NCI-H524 treated with DMSO at 0.1 percent for 48 hours (cell line): ENCODE results near the gene TRAPPC3.
A peak's percentile ranks its signal among the peaks of the same experiment; 100 is the strongest.
"Not testable (repeated sequence)": the region's sequence is repeated elsewhere in the genome, so short reads cannot be mapped to it uniquely, and the experiment has no call there.

Experiments
- DNase-seq: peaks from one replicate; lab custom pipeline; 2025; lab: John Stamatoyannopoulos, UW

TRAPPC3 gene

GRCh38 chr1:36166136-36166535 lies 16.9 kb upstream of the TRAPPC3 start:
- no peak for DNase-seq

GRCh38 chr1:36165145-36165544 lies 15.9 kb upstream of the TRAPPC3 start:
- DNase-seq: no peak

DNA sequence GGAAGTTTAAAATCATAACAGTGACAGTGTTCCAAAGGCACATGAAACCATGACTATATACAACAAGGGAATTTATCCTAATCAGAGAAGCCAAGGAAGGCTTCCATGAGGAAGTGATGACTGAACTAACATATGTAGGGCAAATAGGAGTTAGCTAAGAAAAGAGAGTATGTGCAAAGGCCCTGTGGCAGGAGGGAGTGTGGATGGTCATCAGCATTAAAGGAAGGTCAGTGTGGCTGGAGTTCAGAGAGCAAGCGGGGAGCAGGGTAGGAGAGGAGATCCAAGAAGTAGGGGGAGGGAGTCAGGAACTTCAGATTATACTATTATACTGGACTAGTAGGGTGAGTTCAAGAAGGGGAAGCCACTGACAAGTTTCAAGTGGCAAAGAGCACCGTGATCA lies 15.1 kb upstream of the TRAPPC3 start:
- DNase-seq: no peak

DNA sequence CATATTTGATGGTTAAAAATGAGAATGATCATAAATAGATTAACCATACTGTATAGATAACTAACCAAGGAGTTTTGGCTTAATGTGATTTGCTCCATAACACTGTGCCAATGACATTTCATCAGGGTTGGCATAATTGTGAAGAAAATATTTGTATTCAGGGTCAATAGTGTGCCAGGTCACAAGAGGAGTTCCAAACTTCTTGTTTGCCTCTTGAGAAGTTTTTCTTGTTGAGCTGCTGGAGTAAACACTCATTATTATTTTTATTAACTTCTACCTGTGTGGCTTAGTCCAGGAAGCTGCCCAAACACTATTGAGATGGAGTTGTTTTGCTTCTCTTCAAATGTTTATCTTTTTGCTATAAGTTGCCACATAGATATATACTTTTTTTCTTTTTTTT lies 14.1 kb upstream of the TRAPPC3 start:
- no peak for DNase-seq

DNA sequence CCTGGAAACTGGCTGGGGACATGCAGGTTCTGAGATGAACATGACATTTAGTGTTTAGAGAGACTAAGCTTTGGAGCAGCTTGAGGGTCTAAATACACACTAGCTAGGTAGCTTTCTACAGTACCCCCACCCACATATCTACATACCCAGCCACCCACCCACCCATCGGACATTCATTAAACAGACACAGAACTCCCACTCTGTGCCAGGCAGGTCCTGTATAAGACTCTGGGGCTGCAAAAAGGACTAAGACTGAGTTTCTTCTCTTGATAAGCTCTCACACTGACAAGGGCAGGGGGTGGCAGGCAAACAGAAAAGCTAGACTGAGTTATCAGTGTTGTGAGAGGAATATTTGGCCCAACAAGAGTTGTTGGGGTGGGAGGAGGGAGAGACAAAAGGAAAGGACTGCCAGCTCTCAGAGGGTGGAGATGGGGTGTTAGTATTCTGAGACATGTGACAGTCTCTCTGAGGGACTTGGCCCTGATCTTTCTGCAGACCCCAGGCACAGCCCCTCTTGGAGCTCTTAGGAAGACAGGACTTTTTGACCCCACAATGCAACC lies 13.5 kb upstream of the TRAPPC3 start:
- no peak for DNase-seq

GRCh38 chr1:36161641-36162531 lies 12.6 kb upstream of the TRAPPC3 start:
- DNase-seq: no peak

DNA sequence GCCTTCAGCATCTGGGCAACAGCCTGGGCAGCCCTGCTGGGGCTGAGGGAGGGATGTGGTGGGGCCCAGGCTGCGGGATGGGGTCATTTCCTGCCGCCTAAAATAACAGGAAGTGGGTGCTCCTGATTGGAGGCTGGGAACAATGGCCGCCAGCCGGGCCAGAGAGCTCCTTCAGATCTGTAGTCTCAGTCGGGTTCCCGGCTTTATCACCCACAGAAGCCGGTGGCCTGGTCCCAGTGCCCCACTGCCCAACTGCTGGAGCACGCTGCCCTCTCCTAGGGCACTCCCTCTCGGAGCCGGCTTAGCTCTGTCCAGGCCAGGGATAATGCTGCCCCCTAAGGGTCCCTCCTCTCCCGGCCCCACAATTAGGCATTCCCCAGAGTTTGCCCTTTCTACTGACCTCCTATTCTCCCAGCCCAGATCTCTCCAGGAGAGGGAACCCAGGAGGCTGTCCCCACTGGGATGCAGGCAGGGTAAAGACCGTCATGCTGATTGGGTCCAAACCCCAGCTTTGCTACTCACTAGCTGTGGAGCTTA lies 11.7 kb upstream of the TRAPPC3 start:
- DNase-seq: no peak

- DNase-seq: no peak
These were observed 11.2 kb upstream of the TRAPPC3 start for GRCh38 chr1:36160388-36160948.

DNA sequence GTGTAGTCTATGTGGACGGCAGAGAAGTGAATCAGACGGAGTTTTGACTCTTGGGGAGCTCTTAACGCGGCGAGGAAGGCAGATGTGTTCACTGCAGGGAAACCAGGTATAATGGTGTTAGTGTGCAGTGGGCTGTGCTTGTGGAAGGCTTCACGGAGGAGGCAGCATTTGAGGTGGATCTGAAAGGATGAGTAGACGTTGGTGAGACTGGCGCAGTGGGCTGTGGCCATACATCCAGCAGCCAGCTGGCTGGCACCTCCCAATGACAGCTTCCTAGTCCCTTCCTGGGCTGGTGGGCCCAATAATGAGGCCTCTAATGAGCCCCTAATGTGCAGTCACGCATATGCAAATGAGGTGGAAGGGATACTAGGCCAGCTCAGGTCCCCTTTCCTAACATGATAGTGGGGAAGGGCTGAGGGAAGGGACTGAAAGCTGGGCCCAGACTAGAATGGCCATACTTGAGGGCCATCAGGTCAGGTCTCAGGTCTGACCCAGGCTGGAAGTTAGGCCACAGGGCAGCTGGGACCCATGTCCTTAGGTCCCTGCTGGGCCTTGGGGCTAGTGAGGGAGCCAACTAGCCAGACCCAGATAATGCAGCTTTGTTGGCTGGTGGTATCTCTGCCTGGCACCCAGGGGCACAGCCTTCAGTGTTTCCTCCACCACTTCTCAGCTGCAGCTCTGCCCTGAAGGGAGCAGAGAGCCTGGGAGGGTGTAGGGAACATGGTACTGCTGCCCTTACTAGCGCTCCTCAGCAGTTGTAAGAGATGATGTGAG lies 10.5 kb upstream of the TRAPPC3 start:
- DNase-seq: no peak

- DNase-seq: not testable (repeated sequence)
These were observed 9.6 kb upstream of the TRAPPC3 start for GRCh38 chr1:36158827-36159252.

- DNase-seq: no peak
These were observed 8.9 kb upstream of the TRAPPC3 start for GRCh38 chr1:36157973-36158826.

DNA sequence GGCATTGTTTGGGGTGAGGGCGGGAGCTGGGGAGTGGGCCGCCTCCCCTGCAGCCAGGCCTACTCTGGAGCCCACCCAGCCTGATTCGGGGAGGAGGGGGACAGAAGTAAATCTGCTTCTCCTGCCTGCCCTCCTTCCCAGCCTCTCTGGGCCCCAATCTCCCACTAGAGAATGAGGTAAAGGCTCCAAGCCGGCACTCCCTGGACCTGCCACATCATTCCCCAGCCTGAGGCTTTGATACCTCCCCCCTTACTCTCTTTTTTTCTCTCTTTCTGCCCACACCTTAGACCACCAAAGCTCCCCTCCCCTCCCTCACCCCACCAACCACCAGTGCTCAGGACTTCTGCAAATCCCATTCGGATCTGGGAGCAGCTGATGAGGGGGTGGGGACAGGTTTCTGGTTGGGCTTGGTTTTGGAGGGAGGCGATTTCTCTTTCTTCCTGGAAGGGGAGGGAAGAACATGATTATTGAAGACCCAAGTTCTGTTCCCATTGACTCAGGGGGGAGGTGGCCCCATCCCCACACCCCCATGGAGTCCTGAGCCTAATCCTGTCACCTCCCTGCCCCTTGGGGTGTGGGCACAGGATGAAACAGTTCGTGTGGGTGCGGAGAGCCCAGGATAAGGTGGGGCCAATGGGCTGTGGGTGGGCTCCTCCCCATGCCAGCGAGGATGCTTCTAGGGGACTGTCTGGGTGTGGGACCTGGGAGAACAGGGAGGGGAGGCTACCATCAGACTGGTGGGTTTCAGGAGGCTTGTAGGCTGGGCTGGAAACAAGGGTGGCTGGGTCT lies 8.0 kb upstream of the TRAPPC3 start:
- DNase-seq: no peak

GRCh38 chr1:36156329-36157114 lies 7.2 kb upstream of the TRAPPC3 start:
- DNase-seq: peak; percentile 13

GRCh38 chr1:36155408-36156328 lies 6.4 kb upstream of the TRAPPC3 start, which contains the start of gene MAP7D1:
MAP7D1 (plus strand) TSS chr1:36156160; CDS start chr1:36156418, 258 bp downstream.
- DNase-seq: peak; percentile 5

GRCh38 chr1:36154765-36155407 lies 5.6 kb upstream of the TRAPPC3 start:
- DNase-seq: no peak

GRCh38 chr1:36154335-36154734 lies 5.0 kb upstream of the TRAPPC3 start:
- no peak for DNase-seq

DNA sequence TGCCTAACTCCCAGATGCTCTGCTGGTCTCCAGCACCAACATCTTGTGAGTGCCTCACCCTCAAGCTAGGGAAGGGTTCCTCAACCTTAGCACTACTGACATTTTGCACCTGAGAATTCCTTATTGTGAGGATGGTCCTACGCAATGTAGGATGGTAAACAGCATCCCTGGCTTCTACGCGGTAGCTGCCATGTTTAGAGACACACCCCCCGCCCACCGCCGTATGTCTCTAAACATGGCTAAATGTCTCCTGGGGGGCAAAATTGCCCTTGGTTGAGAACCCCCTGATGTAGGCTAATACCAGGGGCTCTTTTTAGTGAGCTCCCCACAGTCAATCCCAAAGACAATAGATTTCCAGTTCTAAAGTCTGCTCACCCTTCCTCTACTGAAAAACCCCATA lies 4.2 kb upstream of the TRAPPC3 start:
- DNase-seq: no peak

DNA sequence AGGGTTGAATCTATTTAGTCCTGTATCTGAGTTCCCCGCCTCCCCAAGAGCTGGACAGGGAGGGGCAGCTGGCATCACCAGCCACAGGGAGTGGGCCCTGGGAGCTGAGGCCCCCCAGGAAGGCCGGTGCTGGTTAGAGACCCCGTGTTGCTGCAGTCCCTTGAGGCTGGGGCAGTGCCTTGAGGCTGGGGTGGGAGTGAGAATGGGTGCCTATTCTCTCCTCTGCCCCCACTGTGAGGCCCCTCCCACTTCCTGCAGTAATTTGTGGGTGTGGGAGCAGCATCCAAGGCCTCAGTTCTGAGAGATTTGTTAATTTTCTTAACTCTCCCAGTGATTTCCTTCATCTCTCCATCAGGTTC lies 2.5 kb upstream of the TRAPPC3 start:
- no peak for DNase-seq
